DOHH2 (cell line): ENCODE results near the gene ZIM2.
"Not testable (repeated sequence)": the region's sequence is repeated elsewhere in the genome, so short reads cannot be mapped to it uniquely, and the experiment has no call there.

Experiments
- H3F3A ChIP-seq: fragments of 200-600 bp; sonication (generic), shearing (Covaris generic); 2 replicates; pipeline ENCODE4 v1.6.0; 2016; ENCODE audit warnings: antibody characterized with exemption, mild to moderate bottlenecking; ENCODE audit not compliant: control insufficient read depth, insufficient read depth
- H3K27ac ChIP-seq: fragments of 200-600 bp; sonication (generic); 2 replicates; pipeline ENCODE4 v1.5.1; 2014; ENCODE audit warnings: low read depth, mild to moderate bottlenecking, low read length, moderate library complexity
- H3K27me3 ChIP-seq: fragments of 200-600 bp; sonication (generic); 2 replicates; pipeline ENCODE4 v1.6.1; 2014; ENCODE audit warnings: mild to moderate bottlenecking, low read length, mixed read lengths; ENCODE audit not compliant: control insufficient read depth
- H3K36me3 ChIP-seq: fragments of 200-600 bp; sonication (generic); 2 replicates; pipeline ENCODE4 v1.6.1; 2014; ENCODE audit warnings: mild to moderate bottlenecking, low read length, moderate library complexity, mixed read lengths; ENCODE audit not compliant: control insufficient read depth
- H3K4me1 ChIP-seq: fragments of 200-600 bp; sonication (generic); 2 replicates; pipeline ENCODE4 v1.6.1; 2014; ENCODE audit warnings: mild to moderate bottlenecking, low read length, mixed read lengths; ENCODE audit not compliant: control insufficient read depth
- H3K4me2 ChIP-seq: fragments of 200-600 bp; sonication (generic); 2 replicates; pipeline ENCODE4 v1.6.0; 2014; ENCODE audit warnings: mild to moderate bottlenecking, low read length, moderate library complexity
- H3K4me3 ChIP-seq: fragments of 200-600 bp; sonication (generic); 2 replicates; pipeline ENCODE4 v1.5.1; 2014; ENCODE audit warnings: mild to moderate bottlenecking, low read length, mixed read lengths
- H3K79me2 ChIP-seq: fragments of 200-600 bp; sonication (generic); 2 replicates; pipeline ENCODE4 v1.6.1; 2014; ENCODE audit warnings: mild to moderate bottlenecking, low read length, mixed read lengths; ENCODE audit not compliant: control insufficient read depth
- H3K9me2 ChIP-seq: fragments of 200-600 bp; sonication (generic); replicated peaks from 2 replicates; pipeline ENCODE4 v1.6.1; 2014; ENCODE audit warnings: mild to moderate bottlenecking, low read length, mixed read lengths; ENCODE audit not compliant: control insufficient read depth
- H3K9me3 ChIP-seq: fragments of 200-600 bp; sonication (generic); 2 replicates; pipeline ENCODE4 v1.6.1; 2014; ENCODE audit warnings: antibody characterized with exemption, low read length, mixed read lengths; ENCODE audit not compliant: control insufficient read depth, insufficient read depth
- H4K20me1 ChIP-seq: fragments of 200-600 bp; sonication (generic); 2 replicates; pipeline ENCODE4 v1.6.0; 2014; ENCODE audit warnings: low read depth, mild to moderate bottlenecking, antibody characterized with exemption, low read length, moderate library complexity; ENCODE audit not compliant: control insufficient read depth, insufficient read depth
- EZH2phosphoT487 ChIP-seq: fragments of 200-600 bp; sonication (generic); IDR thresholded peaks from 2 replicates; pipeline ENCODE4 v1.6.1; 2017; ENCODE audit warnings: borderline replicate concordance, mild to moderate bottlenecking, antibody characterized with exemption, low read length, moderate library complexity, mixed read lengths
- TF ChIP-seq, protein P1 (sequence below): fragments of 200-600 bp; sonication (generic); IDR thresholded peaks from one replicate; pipeline ENCODE4 v1.5.1; 2014; ENCODE audit warnings: antibody characterized with exemption, mild to moderate bottlenecking, low read depth, low read length; ENCODE audit not compliant: poor library complexity, severe bottlenecking

ZIM2 gene

GRCh38 chr19:56862741-56863140 lies 22.2 kb upstream of the ZIM2 start:
- H3K27me3 ChIP-seq = no peaks in the 10 kb centered on the region
- H4K20me1 ChIP-seq = no peaks in the 10 kb centered on the region
- TF ChIP-seq, protein P1, sequence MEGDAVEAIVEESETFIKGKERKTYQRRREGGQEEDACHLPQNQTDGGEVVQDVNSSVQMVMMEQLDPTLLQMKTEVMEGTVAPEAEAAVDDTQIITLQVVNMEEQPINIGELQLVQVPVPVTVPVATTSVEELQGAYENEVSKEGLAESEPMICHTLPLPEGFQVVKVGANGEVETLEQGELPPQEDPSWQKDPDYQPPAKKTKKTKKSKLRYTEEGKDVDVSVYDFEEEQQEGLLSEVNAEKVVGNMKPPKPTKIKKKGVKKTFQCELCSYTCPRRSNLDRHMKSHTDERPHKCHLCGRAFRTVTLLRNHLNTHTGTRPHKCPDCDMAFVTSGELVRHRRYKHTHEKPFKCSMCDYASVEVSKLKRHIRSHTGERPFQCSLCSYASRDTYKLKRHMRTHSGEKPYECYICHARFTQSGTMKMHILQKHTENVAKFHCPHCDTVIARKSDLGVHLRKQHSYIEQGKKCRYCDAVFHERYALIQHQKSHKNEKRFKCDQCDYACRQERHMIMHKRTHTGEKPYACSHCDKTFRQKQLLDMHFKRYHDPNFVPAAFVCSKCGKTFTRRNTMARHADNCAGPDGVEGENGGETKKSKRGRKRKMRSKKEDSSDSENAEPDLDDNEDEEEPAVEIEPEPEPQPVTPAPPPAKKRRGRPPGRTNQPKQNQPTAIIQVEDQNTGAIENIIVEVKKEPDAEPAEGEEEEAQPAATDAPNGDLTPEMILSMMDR = no peak
- TF ChIP-seq EZH2phosphoT487 = no peak
- no peak overlapping the region for H3K4me2 ChIP-seq
- no peak overlapping the region for H3K4me3 ChIP-seq
- no peaks in the 10 kb centered on the region for H3K9me2 ChIP-seq
- no peaks in the 10 kb centered on the region for H3K4me1 ChIP-seq
- no peak overlapping the region for H3K27ac ChIP-seq
- peaks cover 14% of the 10 kb centered on the region; the same call in 1 of the 2 replicates for H3K9me3 ChIP-seq
- no peaks in the 10 kb centered on the region for H3F3A ChIP-seq
- H3K79me2 ChIP-seq = no peaks in the 10 kb centered on the region
- no peaks in the 10 kb centered on the region for H3K36me3 ChIP-seq

DNA sequence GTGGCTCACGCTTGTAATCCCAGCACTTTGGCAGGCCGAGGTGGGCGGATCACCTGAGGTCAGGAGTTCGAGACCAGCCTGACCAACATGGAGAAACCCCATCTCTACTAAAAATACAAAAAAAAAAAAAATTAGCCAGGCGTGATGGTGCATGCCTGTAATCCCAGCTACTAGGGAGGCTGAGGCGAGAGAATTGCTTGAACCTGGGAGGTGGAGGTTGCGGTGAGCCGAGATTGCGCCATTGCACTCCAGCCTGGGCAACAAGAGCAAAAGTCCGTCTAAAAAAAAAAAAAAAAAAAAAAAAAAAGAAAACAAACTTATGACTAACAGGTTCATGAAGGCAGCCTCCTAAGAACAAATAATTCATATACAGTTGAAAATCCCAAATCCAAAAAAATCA lies 19.9 kb upstream of the ZIM2 start:
- H3K36me3 ChIP-seq, H3K4me3 ChIP-seq, H3F3A ChIP-seq, H3K4me1 ChIP-seq, H3K9me2 ChIP-seq, H3K79me2 ChIP-seq, H4K20me1 ChIP-seq, H3K27me3 ChIP-seq, H3K27ac ChIP-seq, H3K4me2 ChIP-seq: not testable (repeated sequence)
- peaks cover 14% of the 10 kb centered on the region; the same call in 1 of the 2 replicates for H3K9me3 ChIP-seq

DNA sequence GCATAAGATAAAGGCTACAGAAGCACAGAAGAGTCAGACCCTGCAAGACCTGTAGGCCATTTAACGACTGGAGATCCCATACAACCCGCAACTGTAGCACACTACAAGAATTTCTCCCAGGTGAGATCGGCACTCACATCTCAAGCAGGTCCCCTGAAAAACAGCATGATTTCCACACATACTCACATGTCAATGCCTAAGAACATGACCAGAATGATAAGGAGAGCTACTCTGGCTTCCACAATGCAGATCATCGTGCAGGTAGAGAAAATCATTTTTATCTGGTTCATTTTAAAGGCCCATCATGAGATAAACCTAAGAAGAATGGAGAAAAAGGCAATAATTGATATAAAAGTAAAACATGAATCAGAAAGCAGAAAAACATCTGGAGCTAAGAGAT lies 17.5 kb upstream of the ZIM2 start:
- H3K4me3 ChIP-seq = no peak overlapping the region
- no peaks in the 10 kb centered on the region for H4K20me1 ChIP-seq
- no peaks in the 10 kb centered on the region for H3K4me1 ChIP-seq
- no peaks in the 10 kb centered on the region for H3K9me2 ChIP-seq
- H3K36me3 ChIP-seq = no peaks in the 10 kb centered on the region
- TF ChIP-seq, protein P1 = no peak
- TF ChIP-seq EZH2phosphoT487 = no peak
- H3F3A ChIP-seq = no peaks in the 10 kb centered on the region
- H3K27me3 ChIP-seq = no peaks in the 10 kb centered on the region
- peaks cover 5% of the 10 kb centered on the region; the same call in 1 of the 2 replicates for H3K9me3 ChIP-seq
- H3K27ac ChIP-seq = no peak overlapping the region
- H3K4me2 ChIP-seq = no peak overlapping the region
- H3K79me2 ChIP-seq = no peaks in the 10 kb centered on the region

DNA sequence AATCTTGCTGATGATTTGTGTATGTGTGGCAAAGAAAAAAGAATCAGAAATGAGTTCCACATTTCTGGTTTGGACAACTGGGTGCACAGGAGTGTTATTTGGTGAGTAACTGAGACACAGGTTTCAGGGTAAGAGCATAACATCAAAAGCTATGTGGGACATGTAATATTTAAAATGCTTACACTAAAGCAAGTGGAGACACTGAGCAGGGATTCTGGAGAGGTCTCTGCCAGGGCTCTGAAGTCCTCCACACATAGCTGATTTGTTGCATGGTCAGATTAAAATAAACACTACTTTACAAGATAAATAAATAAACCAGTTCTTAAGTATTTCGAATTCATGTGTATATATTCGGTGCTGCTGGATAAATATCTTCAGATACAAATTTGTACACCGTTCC lies 16.3 kb upstream of the ZIM2 start:
- no peak for TF ChIP-seq EZH2phosphoT487
- H3K4me2 ChIP-seq = no peak overlapping the region
- peaks cover 5% of the 10 kb centered on the region; the same call in 1 of the 2 replicates for H3K9me3 ChIP-seq

GRCh38 chr19:56852361-56852760 lies 11.8 kb upstream of the ZIM2 start:
- H4K20me1 ChIP-seq, H3F3A ChIP-seq, H3K36me3 ChIP-seq, H3K9me2 ChIP-seq, H3K79me2 ChIP-seq, H3K4me1 ChIP-seq, H3K27ac ChIP-seq, H3K4me2 ChIP-seq, H3K4me3 ChIP-seq, H3K9me3 ChIP-seq, H3K27me3 ChIP-seq: not testable (repeated sequence)

More for the DNA sequence above, 16.3 kb upstream of the ZIM2 start:
- Histone ChIP-seq H3K9me2 (no peaks in the 10 kb centered on the region), H3F3A (no peaks in the 10 kb centered on the region), H3K36me3 (no peaks in the 10 kb centered on the region), H3K79me2 (no peaks in the 10 kb centered on the region), H3K27me3 (no peaks in the 10 kb centered on the region), H3K4me3 (no peak overlapping the region), H3K4me1 (no peaks in the 10 kb centered on the region), H4K20me1 (no peaks in the 10 kb centered on the region), H3K27ac (no peak overlapping the region)
